ENCODE results near the gene DCDC2C. TPM values are rescaled to one million over a fixed set of nuclear protein-coding genes. Genes with fewer than 3 reads are reported as not detected.

The DCDC2C gene
- total and polyA plus RNA-seq, 2 experiments from 2014 or later: 0.45 TPM; not detected in 1

- H4K20me1 ChIP-seq (replicated peaks; ENCODE audit: insufficient read depth): no peaks in the 10 kb centered on the region
- no peak for DNase-seq (ENCODE audit: low spot score)
- H3K4me2 ChIP-seq: no peak overlapping the region
- no peaks in the 10 kb centered on the region for H3K9me2 ChIP-seq (ENCODE audit: insufficient read depth)
- H2AFZ ChIP-seq: no peak overlapping the region
- H3F3A ChIP-seq (replicated peaks; ENCODE audit: low read depth): no peaks in the 10 kb centered on the region
- TF ChIP-seq ZNF114 (CRISPR knock-in tag; IDR thresholded peaks at IDR 0.05) (no peak), ZNF462 (CRISPR knock-in tag; IDR thresholded peaks at IDR 0.05) (no peak), EZH2 (IDR thresholded peaks at IDR 0.05; ENCODE audit: low read depth, unreplicated experiment) (no peak), EZH2phosphoT487 (IDR thresholded peaks at IDR 0.05; ENCODE audit: unreplicated experiment) (no peak), CTCF (conservative IDR thresholded peaks at IDR 0.05; ENCODE audit: low read depth in 2 of 2) (no peak), ETS1 (IDR thresholded peaks at IDR 0.05) (no peak), STAT1 (IDR thresholded peaks at IDR 0.05; ENCODE audit: unreplicated experiment) (no peak), POLR2AphosphoS5 (IDR thresholded peaks at IDR 0.05; ENCODE audit: low read depth) (no peak), JUNB (IDR thresholded peaks at IDR 0.05; ENCODE audit: unreplicated experiment) (no peak), NANOG (IDR thresholded peaks at IDR 0.05; ENCODE audit: borderline replicate concordance) (no peak), ZNF331 (CRISPR knock-in tag; IDR thresholded peaks at IDR 0.05; ENCODE audit: low read depth) (no peak), REST (IDR thresholded peaks at IDR 0.05; ENCODE audit: unreplicated experiment) (no peak), CREB1 (CRISPR knock-in tag; IDR thresholded peaks at IDR 0.05; ENCODE audit: low read depth) (no peak)
- Mint-ChIP-seq H3K9me3 (peaks cover 85% of the 10 kb centered on the region), H3K27me3 (ENCODE audit: insufficient read depth, low read depth, poor library complexity) (peaks cover 12% of the 10 kb centered on the region), H3K27ac (no peak overlapping the region), H3K4me3 (no peak overlapping the region), H3K36me3 (ENCODE audit: low read depth) (0 out of 3 replicates have a peak, but pooled peaks cover 7% of the 10 kb centered on the region), H3K4me1 (no peaks in the 10 kb centered on the region)
- no peak overlapping the region for H3K4me3 ChIP-seq
- H3K79me2 ChIP-seq (replicated peaks; ENCODE audit: insufficient read depth): no peaks in the 10 kb centered on the region
- H3K27ac ChIP-seq (ENCODE audit: low read depth): no peak overlapping the region
- H3K27me3 ChIP-seq (ENCODE audit: insufficient read depth): no peaks in the 10 kb centered on the region
- no peaks in the 10 kb centered on the region for H3K4me1 ChIP-seq (ENCODE audit: insufficient read depth)
- H3K36me3 ChIP-seq (ENCODE audit: insufficient read depth): no peaks in the 10 kb centered on the region
- ATAC-seq: no peak
These were observed 66.4 kb downstream of the DCDC2C start for GRCh38 chr2:3769766-3770165.

Data from GM23338 (cell line).